Lower leg skin (tissue), 4 donors: ENCODE measurements around the gene SLC15A1. TPM values are rescaled to one million over a fixed set of nuclear protein-coding genes. Genes with fewer than 3 reads are reported as not detected.

Experiments
- DNase-seq, 2 donors: peaks; one replicate each; pipeline ENCODE4 v3.0.0-alpha.2; 2019; ENCODE audit warnings: low spot score in 2 of 2
- H3K4me3 ChIP-seq: fragments of 200-600 bp; sonication (generic); 2 replicates; pipeline ENCODE4 v1.5.1; 2017; ENCODE audit warnings: mild to moderate bottlenecking, low read depth; ENCODE audit not compliant: poor library complexity, severe bottlenecking
- CTCF ChIP-seq, 3 donors: fragments of 450-650 bp; IDR thresholded peaks; one replicate each; pipeline ENCODE4 v1.5.1; 2016; ENCODE audit warnings: antibody characterized with exemption in 3 of 3, mild to moderate bottlenecking in 3 of 3, moderate library complexity in 2 of 3
- POLR2A ChIP-seq, 2 donors: fragments of 450-650 bp; IDR thresholded peaks; one replicate each; pipeline ENCODE4 v1.6.1; 2016 to 2017; ENCODE audit warnings: antibody characterized with exemption in 2 of 2, mild to moderate bottlenecking in 1 of 2, moderate library complexity in 1 of 2
- WGBS, 2 donors: methylation state at CpG; one replicate each; pipeline ENCODE4 v1.1.5; 2018; 5-methylcytosine and 5-hydroxymethylcytosine counted together
- intact Hi-C: fragments of 100-400 bp; cut with DNase I; formaldehyde crosslinking; loops from one replicate; pipeline ENCODE4 v1.15.0; 2023; ENCODE audit warnings: low total_unique reads
- total RNA-seq, 4 donors: library from RNA; depleted of rRNA; stranded (reverse); fragments of >200 nt; gene quantifications; one replicate each; pipeline ENCODE4 v1.1.0, GENCODE V29; 2016

The SLC15A1 gene
- total RNA-seq, 4 donors from 2014 or later: 31.0 to 70.9 (median 40.1) TPM

- no peak for TF ChIP-seq POLR2A (IDR thresholded peaks at IDR 0.05)
- TF ChIP-seq CTCF (IDR thresholded peaks at IDR 0.05): no peak
- intact Hi-C loops: no loop called here
- DNase-seq: peak in 1 of 2 donors; percentile 53
- 91 to 96% methylated on average over 4 of the region's 4 CpGs for WGBS, 2 donors
- H3K4me3 ChIP-seq: no peak overlapping the region
These were observed 84.3 kb downstream of the SLC15A1 start for GRCh38 chr13:98668155-98668554.

- no peak overlapping the region for H3K4me3 ChIP-seq
- intact Hi-C loops: no loop called here
- TF ChIP-seq CTCF (IDR thresholded peaks at IDR 0.05) (no peak), POLR2A (IDR thresholded peaks at IDR 0.05) (no peak)
- peak in 1 of 2 donors; percentile 37 for DNase-seq
These were observed 86.9 kb downstream of the SLC15A1 start for GRCh38 chr13:98665638-98665995.

- no peak for TF ChIP-seq POLR2A (IDR thresholded peaks at IDR 0.05)
- no peak for TF ChIP-seq CTCF (IDR thresholded peaks at IDR 0.05)
- no peak overlapping the region for H3K4me3 ChIP-seq
- intact Hi-C loops: no loop called here
- WGBS, 2 donors: 58 to 64% methylated on average over 3 of the region's 3 CpGs
- DNase-seq: no peak
These were observed 87.4 kb downstream of the SLC15A1 start for GRCh38 chr13:98664924-98665637.

- intact Hi-C loops: no loop called here
- TF ChIP-seq CTCF (IDR thresholded peaks at IDR 0.05) (no peak), POLR2A (IDR thresholded peaks at IDR 0.05) (no peak)
- WGBS, 2 donors: 88 to 96% methylated on average over 1 of the region's 1 CpG
- H3K4me3 ChIP-seq: no peak overlapping the region
- no peak for DNase-seq
These were observed 88.0 kb downstream of the SLC15A1 start for GRCh38 chr13:98664510-98664909.

- no peak for TF ChIP-seq CTCF (IDR thresholded peaks at IDR 0.05)
- no peak for TF ChIP-seq POLR2A (IDR thresholded peaks at IDR 0.05)
- intact Hi-C loops: no loop called here
- peak; percentile 42 to 77 for DNase-seq
- WGBS, 2 donors: 35 to 46% methylated on average over 11 of the region's 11 CpGs
- no peak overlapping the region for H3K4me3 ChIP-seq
These were observed 88.4 kb downstream of the SLC15A1 start for GRCh38 chr13:98664047-98664446.

- 23 to 32% methylated on average over 5 of the region's 5 CpGs for WGBS, 2 donors
- peak; percentile 68 to 83 for DNase-seq
- intact Hi-C loops: no loop called here
- H3K4me3 ChIP-seq: no peak overlapping the region
- TF ChIP-seq POLR2A (IDR thresholded peaks at IDR 0.05) (no peak), CTCF (IDR thresholded peaks at IDR 0.05) (no peak)
These were observed 94.3 kb downstream of the SLC15A1 start for GRCh38 chr13:98658131-98658530.
